ENCODE data around the gene HES7. TPM values are rescaled to one million over a fixed set of nuclear protein-coding genes. Genes with fewer than 3 reads are reported as not detected.

HES7 gene
- total RNA-seq, 4 donors from 2014 or later: 2.1 TPM; not detected in 3

DNA sequence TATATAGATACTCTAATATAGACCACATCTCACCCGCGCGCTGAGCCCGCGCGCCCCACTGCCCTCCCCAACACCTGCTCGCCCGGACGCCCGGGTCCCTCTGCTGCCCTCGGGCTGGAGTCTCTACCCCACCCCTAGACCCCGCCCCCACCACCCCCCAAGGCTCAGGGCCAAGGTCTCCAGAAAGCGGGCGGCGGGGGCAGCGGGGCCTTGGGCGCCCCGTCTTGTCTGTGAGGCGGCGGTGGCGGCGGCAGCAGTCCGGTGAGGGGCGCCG lies 2.6 kb downstream of the HES7 start:
- Histone ChIP-seq H3K27ac (peak overlapping the region; percentile 16 to 94 (median 74)), H3K9me3 (no peaks in the 10 kb centered on the region), H3K36me3 (no peaks in the 10 kb centered on the region), H3K27me3 (peaks cover 0 to 7% of the 10 kb centered on the region in 2 donors), H3K4me1 (peaks cover 4 to 80% (median 60%) of the 10 kb centered on the region in 4 donors), H3K4me3 (peak overlapping the region; percentile 54 to 86 (median 60))
- 4% methylated on average over 14 to 21 of the region's 25 CpGs for WGBS, 2 donors
- DNase-seq (ENCODE audit: low spot score in 2 of 2): no peak
- TF ChIP-seq POLR2A (IDR thresholded peaks at IDR 0.05): no peak
- TF ChIP-seq EP300 (IDR thresholded peaks at IDR 0.05): no peak
- TF ChIP-seq, protein P1, sequence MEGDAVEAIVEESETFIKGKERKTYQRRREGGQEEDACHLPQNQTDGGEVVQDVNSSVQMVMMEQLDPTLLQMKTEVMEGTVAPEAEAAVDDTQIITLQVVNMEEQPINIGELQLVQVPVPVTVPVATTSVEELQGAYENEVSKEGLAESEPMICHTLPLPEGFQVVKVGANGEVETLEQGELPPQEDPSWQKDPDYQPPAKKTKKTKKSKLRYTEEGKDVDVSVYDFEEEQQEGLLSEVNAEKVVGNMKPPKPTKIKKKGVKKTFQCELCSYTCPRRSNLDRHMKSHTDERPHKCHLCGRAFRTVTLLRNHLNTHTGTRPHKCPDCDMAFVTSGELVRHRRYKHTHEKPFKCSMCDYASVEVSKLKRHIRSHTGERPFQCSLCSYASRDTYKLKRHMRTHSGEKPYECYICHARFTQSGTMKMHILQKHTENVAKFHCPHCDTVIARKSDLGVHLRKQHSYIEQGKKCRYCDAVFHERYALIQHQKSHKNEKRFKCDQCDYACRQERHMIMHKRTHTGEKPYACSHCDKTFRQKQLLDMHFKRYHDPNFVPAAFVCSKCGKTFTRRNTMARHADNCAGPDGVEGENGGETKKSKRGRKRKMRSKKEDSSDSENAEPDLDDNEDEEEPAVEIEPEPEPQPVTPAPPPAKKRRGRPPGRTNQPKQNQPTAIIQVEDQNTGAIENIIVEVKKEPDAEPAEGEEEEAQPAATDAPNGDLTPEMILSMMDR (IDR thresholded peaks at IDR 0.05): no peak

DNA sequence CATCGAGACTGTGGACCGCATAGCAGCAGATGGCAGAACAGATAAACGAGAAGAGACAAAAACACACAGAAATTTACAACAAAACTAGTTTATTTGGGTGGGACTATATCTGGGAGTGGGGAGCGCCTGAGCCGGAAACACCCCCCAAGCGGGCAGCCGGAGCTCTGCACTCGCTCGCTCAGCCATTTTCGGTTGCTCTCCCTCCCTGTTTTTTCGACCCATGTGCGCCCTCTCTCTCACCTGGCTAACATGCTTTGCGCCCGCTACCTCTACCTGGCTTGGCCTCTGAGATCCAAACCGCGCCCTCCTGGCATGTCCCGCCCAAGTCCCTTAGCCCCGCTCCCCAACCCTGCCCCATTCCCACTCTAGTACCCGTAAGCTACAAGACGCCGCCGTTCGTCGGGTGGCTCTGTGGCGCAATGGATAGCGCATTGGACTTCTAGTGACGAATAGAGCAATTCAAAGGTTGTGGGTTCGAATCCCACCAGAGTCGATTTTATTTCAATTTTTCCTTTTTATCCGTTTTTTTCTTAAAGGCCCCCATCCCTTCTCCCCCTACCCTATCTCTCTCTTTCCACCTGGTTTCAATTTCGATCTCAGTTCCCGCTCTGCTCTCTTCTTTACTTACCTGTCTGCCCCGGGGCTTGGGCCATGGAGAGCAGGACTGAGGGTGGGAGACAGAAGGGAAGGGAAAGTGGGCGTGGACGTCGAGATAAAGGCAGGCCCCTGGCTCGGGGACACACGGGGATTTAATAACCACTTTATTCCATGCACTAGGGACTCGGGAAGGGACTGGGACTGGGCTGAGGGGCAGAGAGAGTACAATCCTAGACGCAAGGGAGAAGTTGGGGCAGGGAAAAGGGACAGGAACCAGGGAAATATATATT lies 3.1 kb downstream of the HES7 start:
- no peaks in the 10 kb centered on the region for H3K36me3 ChIP-seq
- no peaks in the 10 kb centered on the region for H3K9me3 ChIP-seq
- H3K27me3 ChIP-seq: peaks cover 0 to 12% of the 10 kb centered on the region in 2 donors
- TF ChIP-seq, protein P1 (IDR thresholded peaks at IDR 0.05): peak; percentile 8 to 51 (median 14)
- TF ChIP-seq EP300 (IDR thresholded peaks at IDR 0.05): no peak
- WGBS, 2 donors: 1 to 3% methylated on average over 40 of the region's 40 CpGs
- peak overlapping the region; percentile 54 to 86 (median 60) for H3K4me3 ChIP-seq
- peak overlapping the region; percentile 19 to 94 (median 61) for H3K27ac ChIP-seq
- H3K4me1 ChIP-seq: peaks cover 4 to 80% (median 59%) of the 10 kb centered on the region in 4 donors
- DNase-seq (ENCODE audit: low spot score in 2 of 2): peak in 1 of 2 donors; percentile 41

DNA sequence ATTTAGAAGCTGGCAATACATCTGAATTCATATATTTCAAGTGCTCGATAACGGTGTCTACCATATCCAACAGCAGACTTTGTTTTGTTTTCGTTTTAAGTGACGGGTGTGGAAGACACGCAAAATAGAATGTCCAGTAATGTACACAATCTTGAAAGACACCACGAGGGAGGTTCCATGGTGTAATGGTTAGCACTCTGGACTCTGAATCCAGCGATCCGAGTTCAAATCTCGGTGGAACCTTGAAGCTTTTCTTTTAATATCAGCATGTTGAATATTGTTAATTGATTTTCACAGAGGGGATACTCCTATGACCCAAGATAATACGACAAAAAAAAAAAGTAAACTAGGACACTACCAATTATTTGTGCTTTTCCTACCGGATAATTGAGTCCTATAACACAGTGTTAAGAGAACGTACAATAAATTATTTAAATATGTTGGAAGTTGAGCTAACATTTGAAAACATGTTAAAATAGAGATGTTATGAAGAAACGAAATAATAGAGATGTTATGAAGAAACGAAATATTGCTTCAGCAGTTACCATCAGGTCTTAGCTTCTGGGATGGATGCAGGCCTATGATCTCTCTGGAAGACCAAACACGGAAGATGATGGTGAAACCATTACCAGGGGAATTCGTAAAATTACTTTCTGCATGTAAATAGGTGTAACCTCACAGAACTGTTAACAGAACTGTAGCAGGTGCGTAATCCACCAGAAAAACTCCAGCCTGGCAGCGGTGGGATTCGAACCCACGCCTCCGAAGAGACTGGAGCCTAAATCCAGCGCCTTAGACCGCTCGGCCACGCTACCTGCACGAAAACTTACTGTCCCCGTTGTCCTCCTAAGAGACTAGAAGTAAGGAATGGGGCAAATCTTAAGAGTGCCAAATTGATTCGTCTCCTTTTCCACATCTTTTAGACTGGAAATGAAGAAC lies 4.1 kb downstream of the HES7 start:
- H3K4me3 ChIP-seq: peak overlapping the region; percentile 56 to 86 (median 62)
- H3K36me3 ChIP-seq: no peaks in the 10 kb centered on the region
- no peaks in the 10 kb centered on the region for H3K9me3 ChIP-seq
- H3K27ac ChIP-seq: peak overlapping the region; percentile 79 to 94 (median 86)
- peak; percentile 65 to 89 for DNase-seq (ENCODE audit: low spot score in 2 of 2)
- peaks cover 0 to 17% of the 10 kb centered on the region in 2 donors for H3K27me3 ChIP-seq
- TF ChIP-seq EP300 (IDR thresholded peaks at IDR 0.05) (peak; percentile 8 to 58), POLR2A (IDR thresholded peaks at IDR 0.05) (no peak)
- WGBS, 2 donors: 1% methylated on average over 28 of the region's 28 CpGs
- peaks cover under 1 to 73% (median 51%) of the 10 kb centered on the region in 4 donors for H3K4me1 ChIP-seq

DNA sequence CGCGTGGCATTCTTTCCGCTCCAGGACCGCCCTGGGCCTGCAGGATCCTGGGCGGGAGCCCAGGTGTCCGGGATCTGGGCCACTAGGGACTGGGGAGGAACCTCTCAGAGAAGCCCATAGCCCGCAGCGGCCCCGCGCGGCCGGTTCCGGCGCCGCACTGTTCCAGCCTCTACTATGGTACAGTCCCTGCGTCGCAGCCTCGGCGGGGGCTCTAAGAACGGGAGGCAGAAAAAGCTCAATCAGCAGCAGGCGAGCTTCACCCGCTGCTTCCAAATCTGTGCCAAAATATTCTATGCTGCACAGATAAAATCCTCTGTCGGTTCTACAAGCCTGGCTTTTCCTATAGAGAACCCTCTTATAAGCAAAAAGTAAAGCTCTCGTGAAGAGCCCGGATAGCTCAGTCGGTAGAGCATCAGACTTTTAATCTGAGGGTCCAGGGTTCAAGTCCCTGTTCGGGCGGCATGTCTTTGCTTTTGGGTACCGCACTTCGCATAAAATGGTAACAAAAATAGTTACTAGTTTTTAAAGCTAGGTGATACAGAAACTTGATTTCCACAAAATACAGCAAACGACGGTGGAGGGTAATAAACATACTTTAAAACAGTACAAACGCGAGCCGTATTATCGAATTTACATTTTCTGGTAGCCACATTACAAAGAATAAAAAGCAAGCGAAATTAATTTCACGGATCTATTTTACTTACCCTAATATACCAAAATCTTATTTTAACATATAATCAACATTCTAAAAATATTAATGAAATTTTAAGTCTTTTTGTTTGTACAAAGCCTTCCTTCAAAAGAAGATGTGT lies 4.9 kb downstream of the HES7 start:
- 0% methylated on average over 24 to 38 of the region's 38 CpGs for WGBS, 2 donors

More for the DNA sequence above, 4.9 kb downstream of the HES7 start:
- H3K9me3 ChIP-seq: no peaks in the 10 kb centered on the region
- TF ChIP-seq POLR2A (IDR thresholded peaks at IDR 0.05) (peak in 1 of 2 donors; percentile 11), EP300 (IDR thresholded peaks at IDR 0.05) (peak; percentile 19 to 32)
- TF ChIP-seq, protein P1 (IDR thresholded peaks at IDR 0.05): peak; percentile 87 to 96 (median 94)
- no peaks in the 10 kb centered on the region for H3K36me3 ChIP-seq
- H3K4me3 ChIP-seq: peak overlapping the region; percentile 49 to 86 (median 62)
- peak overlapping the region; percentile 79 to 94 (median 86) for H3K27ac ChIP-seq
- H3K4me1 ChIP-seq: peaks cover 0 to 64% (median 42%) of the 10 kb centered on the region in 4 donors
- peaks cover 0 to 24% of the 10 kb centered on the region in 2 donors for H3K27me3 ChIP-seq
- DNase-seq (ENCODE audit: low spot score in 2 of 2): peak; percentile 81 to 86
